ENCODE results near the gene SGPL1. TPM values are rescaled to one million over a fixed set of nuclear protein-coding genes. Genes with fewer than 3 reads are reported as not detected.

SGPL1 gene
- total RNA-seq, 2 experiments from 2014 or later = 15.1 to 16.9 TPM

- intact Hi-C loops (cut with DNase I, micrococcal nuclease) = no loop called here
- Mint-ChIP-seq H3K36me3 (ENCODE audit: low read depth) (no peaks in the 10 kb centered on the region), H3K27ac (no peak overlapping the region), H3K4me3 (no peak overlapping the region), H3K9me3 (no peaks in the 10 kb centered on the region), H3K4me1 (ENCODE audit: low read depth) (no peaks in the 10 kb centered on the region), H3K27me3 (no peaks in the 10 kb centered on the region)
- DNase-seq (no peak), ATAC-seq (ENCODE audit: poor library complexity) (no peak)
- H3K27me3 ChIP-seq (ENCODE audit: control insufficient read depth in 1 of 2, insufficient read depth in 2 of 2, low read length in 2 of 2) = peaks cover 0 to 8% of the 10 kb centered on the region in 2 experiments
- ChIA-PET CTCF (no interaction called here), POLR2A (no interaction called here)
- no peaks in the 10 kb centered on the region for H3K36me3 ChIP-seq (ENCODE audit: insufficient read depth, low read length)
- no peak overlapping the region for H3K27ac ChIP-seq (ENCODE audit: low read depth in 1 of 2, low read length in 2 of 2)
- H3K4me3 ChIP-seq (ENCODE audit: low read length) = no peak overlapping the region
- TF ChIP-seq CTCF (IDR thresholded peaks at IDR 0.05) = no peak
- H3K9me3 ChIP-seq (ENCODE audit: control insufficient read depth in 1 of 2, insufficient read depth in 1 of 2, low read length in 2 of 2) = no peaks in the 10 kb centered on the region
- H3K4me1 ChIP-seq (ENCODE audit: insufficient read depth, low read length) = peaks cover 6% of the 10 kb centered on the region
These were observed 33.5 kb upstream of the SGPL1 start for GRCh38 chr10:70782086-70782745.

GRCh38 chr10:70782746-70783680, 32.7 kb upstream of the SGPL1 start:
- Histone ChIP-seq H3K9me3 (ENCODE audit: control insufficient read depth in 1 of 2, insufficient read depth in 1 of 2, low read length in 2 of 2) (no peaks in the 10 kb centered on the region), H3K27ac (ENCODE audit: low read depth in 1 of 2, low read length in 2 of 2) (no peak overlapping the region), H3K4me3 (ENCODE audit: low read length) (no peak overlapping the region), H3K36me3 (ENCODE audit: insufficient read depth, low read length) (no peaks in the 10 kb centered on the region), H3K27me3 (ENCODE audit: control insufficient read depth in 1 of 2, insufficient read depth in 2 of 2, low read length in 2 of 2) (peaks cover 0 to 8% of the 10 kb centered on the region in 2 experiments), H3K4me1 (ENCODE audit: insufficient read depth, low read length) (peaks cover 6% of the 10 kb centered on the region)
- ChIA-PET POLR2A (no interaction called here), CTCF (no interaction called here)
- Mint-ChIP-seq H3K27me3 (no peaks in the 10 kb centered on the region), H3K9me3 (no peaks in the 10 kb centered on the region), H3K27ac (no peak overlapping the region), H3K4me3 (no peak overlapping the region), H3K4me1 (ENCODE audit: low read depth) (no peaks in the 10 kb centered on the region), H3K36me3 (ENCODE audit: low read depth) (no peaks in the 10 kb centered on the region)
- DNase-seq (no peak), ATAC-seq (ENCODE audit: poor library complexity) (no peak)
- intact Hi-C loops (cut with DNase I, micrococcal nuclease) = no loop called here
- TF ChIP-seq CTCF (IDR thresholded peaks at IDR 0.05) = no peak

- H3K27ac ChIP-seq (ENCODE audit: low read depth in 1 of 2, low read length in 2 of 2) = no peak overlapping the region
- intact Hi-C loops (cut with DNase I, micrococcal nuclease) = no loop called here
- H3K4me1 ChIP-seq (ENCODE audit: insufficient read depth, low read length) = peaks cover 6% of the 10 kb centered on the region
- no peaks in the 10 kb centered on the region for H3K27me3 Mint-ChIP-seq
- no peaks in the 10 kb centered on the region for H3K9me3 ChIP-seq (ENCODE audit: control insufficient read depth in 1 of 2, insufficient read depth in 1 of 2, low read length in 2 of 2)
- H3K27ac Mint-ChIP-seq = no peak overlapping the region
- no peaks in the 10 kb centered on the region for H3K36me3 ChIP-seq (ENCODE audit: insufficient read depth, low read length)
- ChIA-PET CTCF (no interaction called here), POLR2A (no interaction called here)
- DNase-seq = no peak
- H3K36me3 Mint-ChIP-seq (ENCODE audit: low read depth) = no peaks in the 10 kb centered on the region
- H3K4me3 ChIP-seq (ENCODE audit: low read length) = no peak overlapping the region
- no peaks in the 10 kb centered on the region for H3K4me1 Mint-ChIP-seq (ENCODE audit: low read depth)
- peaks cover 0 to 8% of the 10 kb centered on the region in 2 experiments for H3K27me3 ChIP-seq (ENCODE audit: control insufficient read depth in 1 of 2, insufficient read depth in 2 of 2, low read length in 2 of 2)
- ATAC-seq (ENCODE audit: poor library complexity) = no peak
- H3K4me3 Mint-ChIP-seq = no peak overlapping the region
- no peaks in the 10 kb centered on the region for H3K9me3 Mint-ChIP-seq
- no peak for TF ChIP-seq CTCF (IDR thresholded peaks at IDR 0.05)
These were observed 31.7 kb upstream of the SGPL1 start for GRCh38 chr10:70784016-70784415.
